Esophagus muscularis mucosa (tissue), 4 donors: Measurements from ENCODE around the gene DMKN. TPM values are rescaled to one million over a fixed set of nuclear protein-coding genes. Genes with fewer than 3 reads are reported as not detected.

Experiments
- DNase-seq: peaks from one replicate; pipeline ENCODE4 v3.0.0-alpha.2; 2017; ENCODE audit errors: extremely low spot score
- H3K27ac ChIP-seq, 4 donors: fragments of 200-600 bp; sonication (generic); replicated peaks in 1 of 4; 1 replicate in 3 of 4; 2 replicates in 1 of 4; pipeline ENCODE4 v1.5.1; 2016 to 2019; ENCODE audit warnings: mild to moderate bottlenecking in 1 of 4
- H3K27me3 ChIP-seq, 4 donors: fragments of 200-600 bp; sonication (generic); one replicate each; pipeline versions ENCODE4 v1.5.1 to v1.6.0; 2016 to 2019
- H3K36me3 ChIP-seq, 4 donors: fragments of 200-600 bp; sonication (generic); one replicate each; pipeline ENCODE4 v1.5.1; 2016 to 2019
- H3K4me1 ChIP-seq, 4 donors: fragments of 200-600 bp; sonication (generic); one replicate each; pipeline ENCODE4 v1.5.1; 2016 to 2019
- H3K4me3 ChIP-seq, 4 donors: fragments of 200-600 bp; sonication (generic); 1 replicate in 2 of 4; 2 replicates in 2 of 4; pipeline ENCODE4 v1.5.1; 2016 to 2019; ENCODE audit warnings: mild to moderate bottlenecking in 4 of 4, moderate library complexity in 1 of 4
- H3K9me3 ChIP-seq, 4 donors: fragments of 200-600 bp; sonication (generic); 1 replicate in 3 of 4; 2 replicates in 1 of 4; pipeline ENCODE4 v1.5.1; 2016 to 2019
- EP300 ChIP-seq: sonication (generic); formaldehyde crosslinking; IDR thresholded peaks from one replicate; pipeline ENCODE4 v1.6.1; 2017; ENCODE audit warnings: antibody characterized with exemption
- POLR2A ChIP-seq: fragments of 450-650 bp; IDR thresholded peaks from one replicate; pipeline ENCODE4 v1.6.1; 2017; ENCODE audit warnings: antibody characterized with exemption, moderate library complexity, mild to moderate bottlenecking, low read depth
- POLR2AphosphoS5 ChIP-seq, 2 donors: sonication (generic); formaldehyde crosslinking; IDR thresholded peaks; one replicate each; pipeline ENCODE4 v1.6.1; 2017; ENCODE audit warnings: antibody characterized with exemption in 2 of 2
- whole genome bisulfite sequencing: methylation state at CpG from one replicate; pipeline ENCODE4 v1.1.5; 2018; 5-methylcytosine and 5-hydroxymethylcytosine counted together
- intact Hi-C: fragments of 100-400 bp; cut with DNase I; formaldehyde crosslinking; loops from one replicate; pipeline ENCODE4 v1.15.1; 2023
- total RNA-seq, 4 donors: library from RNA; depleted of rRNA; stranded (reverse); fragments of >200 nt; gene quantifications; one replicate each; pipeline versions ENCODE4 v1.1.0 to v1.2.1, GENCODE V29; 2016
- TF ChIP-seq, protein P1 (sequence below), 3 experiments: fragments of 200-600 bp in 2 of 3; fragments of 450-650 bp in 1 of 3; sonication (generic) in 2 of 3; IDR thresholded peaks; one replicate each; pipeline ENCODE4 v1.5.1; 2017 to 2019; ENCODE audit warnings: antibody characterized with exemption in 3 of 3, mild to moderate bottlenecking in 2 of 3, moderate library complexity in 1 of 3

Gene DMKN
- total RNA-seq, 4 donors from 2014 or later: 1.7 to 5.5 (median 3.8) TPM

- Histone ChIP-seq H3K27me3 (peaks cover 0 to 45% (median 0%) of the 10 kb centered on the region in 4 donors), H3K27ac (no peak overlapping the region), H3K36me3 (no peaks in the 10 kb centered on the region), H3K9me3 (no peaks in the 10 kb centered on the region), H3K4me3 (no peak overlapping the region), H3K4me1 (peaks cover 6 to 9% (median 7%) of the 10 kb centered on the region in 4 donors)
- TF ChIP-seq POLR2AphosphoS5 (IDR thresholded peaks at IDR 0.05) (no peak), POLR2A (no peak), EP300 (no peak)
- TF ChIP-seq, protein P1, sequence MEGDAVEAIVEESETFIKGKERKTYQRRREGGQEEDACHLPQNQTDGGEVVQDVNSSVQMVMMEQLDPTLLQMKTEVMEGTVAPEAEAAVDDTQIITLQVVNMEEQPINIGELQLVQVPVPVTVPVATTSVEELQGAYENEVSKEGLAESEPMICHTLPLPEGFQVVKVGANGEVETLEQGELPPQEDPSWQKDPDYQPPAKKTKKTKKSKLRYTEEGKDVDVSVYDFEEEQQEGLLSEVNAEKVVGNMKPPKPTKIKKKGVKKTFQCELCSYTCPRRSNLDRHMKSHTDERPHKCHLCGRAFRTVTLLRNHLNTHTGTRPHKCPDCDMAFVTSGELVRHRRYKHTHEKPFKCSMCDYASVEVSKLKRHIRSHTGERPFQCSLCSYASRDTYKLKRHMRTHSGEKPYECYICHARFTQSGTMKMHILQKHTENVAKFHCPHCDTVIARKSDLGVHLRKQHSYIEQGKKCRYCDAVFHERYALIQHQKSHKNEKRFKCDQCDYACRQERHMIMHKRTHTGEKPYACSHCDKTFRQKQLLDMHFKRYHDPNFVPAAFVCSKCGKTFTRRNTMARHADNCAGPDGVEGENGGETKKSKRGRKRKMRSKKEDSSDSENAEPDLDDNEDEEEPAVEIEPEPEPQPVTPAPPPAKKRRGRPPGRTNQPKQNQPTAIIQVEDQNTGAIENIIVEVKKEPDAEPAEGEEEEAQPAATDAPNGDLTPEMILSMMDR (IDR thresholded peaks at IDR 0.05): no peak
- no peak for DNase-seq
- WGBS: 92% methylated on average over 3 of the region's 3 CpGs
- intact Hi-C loops: loop anchor here (5.0 kb wide), 1 partner anchor 226 kb away; no protein-coding TSS in a partner anchor
These were observed 15.2 kb downstream of the DMKN start for GRCh38 chr19:35498220-35498619.

GRCh38 chr19:35497406-35497805 is 16.0 kb downstream of the DMKN start:
- no peaks in the 10 kb centered on the region for H3K9me3 ChIP-seq
- 81% methylated on average over 14 of the region's 14 CpGs for WGBS
- no peak for DNase-seq
- no peak overlapping the region for H3K27ac ChIP-seq
- H3K4me1 ChIP-seq: peaks cover 6 to 9% (median 7%) of the 10 kb centered on the region in 4 donors
- intact Hi-C loops: loop anchor here (5.0 kb wide), 1 partner anchor 225 kb away; no protein-coding TSS in a partner anchor
- no peak overlapping the region for H3K4me3 ChIP-seq
- peaks cover 0 to 44% (median 0%) of the 10 kb centered on the region in 4 donors for H3K27me3 ChIP-seq
- H3K36me3 ChIP-seq: no peaks in the 10 kb centered on the region
- TF ChIP-seq POLR2A (no peak), EP300 (no peak), POLR2AphosphoS5 (IDR thresholded peaks at IDR 0.05) (no peak)
- TF ChIP-seq, protein P1 (IDR thresholded peaks at IDR 0.05): no peak

- H3K36me3 ChIP-seq: no peaks in the 10 kb centered on the region
- no peaks in the 10 kb centered on the region for H3K9me3 ChIP-seq
- intact Hi-C loops: loop anchor here (5.0 kb wide), 1 partner anchor 223 kb away; no protein-coding TSS in a partner anchor
- TF ChIP-seq, protein P1 (IDR thresholded peaks at IDR 0.05): peak in 2 of 3 experiments; percentile 87
- no peak for TF ChIP-seq EP300
- peak overlapping the region in 1 of 4 donors; percentile 24 for H3K4me3 ChIP-seq
- peaks cover 0 to 40% (median 0%) of the 10 kb centered on the region in 4 donors for H3K27me3 ChIP-seq
- peaks cover 6 to 9% (median 7%) of the 10 kb centered on the region in 4 donors for H3K4me1 ChIP-seq
- H3K27ac ChIP-seq: no peak overlapping the region
- DNase-seq: no peak
- 65% methylated on average over 10 of the region's 30 CpGs for WGBS
These were observed 18.1 kb downstream of the DMKN start for GRCh38 chr19:35495107-35496064.

DNA sequence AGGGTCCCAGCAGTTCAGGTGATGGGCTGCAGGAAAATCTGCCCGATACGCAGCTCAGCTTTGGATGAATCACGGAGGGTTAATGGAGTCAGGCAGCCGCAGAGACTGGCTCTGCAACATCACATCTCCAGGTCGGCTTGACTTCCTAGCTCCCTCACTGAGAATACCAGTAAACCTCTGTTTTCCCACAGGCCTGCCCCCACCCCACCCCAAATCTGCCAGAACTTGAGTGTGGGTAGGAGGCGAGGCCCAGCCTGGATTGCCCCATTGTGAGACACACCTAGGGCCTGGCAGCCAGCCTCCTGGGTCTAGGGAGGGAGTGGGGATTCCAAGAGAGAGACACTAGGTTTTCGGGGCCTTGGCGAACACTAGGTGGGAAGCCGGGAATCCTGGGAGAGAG is 19.5 kb downstream of the DMKN start:
- Histone ChIP-seq H3K4me3 (no peak overlapping the region), H3K27me3 (peaks cover 0 to 50% (median 0%) of the 10 kb centered on the region in 4 donors), H3K9me3 (no peaks in the 10 kb centered on the region), H3K36me3 (no peaks in the 10 kb centered on the region), H3K27ac (no peak overlapping the region), H3K4me1 (peaks cover 6 to 9% (median 7%) of the 10 kb centered on the region in 4 donors)
- intact Hi-C loops: loop anchor here (5.0 kb wide), 1 partner anchor 142 kb away; no protein-coding TSS in a partner anchor
- WGBS: 86% methylated on average over 9 of the region's 9 CpGs
- no peak for DNase-seq
- no peak for TF ChIP-seq EP300
- no peak for TF ChIP-seq POLR2AphosphoS5 (IDR thresholded peaks at IDR 0.05)
- no peak for TF ChIP-seq POLR2A
- TF ChIP-seq, protein P1 (IDR thresholded peaks at IDR 0.05): no peak
